ENCODE results near the gene VPS18.

The VPS18 gene

DNA sequence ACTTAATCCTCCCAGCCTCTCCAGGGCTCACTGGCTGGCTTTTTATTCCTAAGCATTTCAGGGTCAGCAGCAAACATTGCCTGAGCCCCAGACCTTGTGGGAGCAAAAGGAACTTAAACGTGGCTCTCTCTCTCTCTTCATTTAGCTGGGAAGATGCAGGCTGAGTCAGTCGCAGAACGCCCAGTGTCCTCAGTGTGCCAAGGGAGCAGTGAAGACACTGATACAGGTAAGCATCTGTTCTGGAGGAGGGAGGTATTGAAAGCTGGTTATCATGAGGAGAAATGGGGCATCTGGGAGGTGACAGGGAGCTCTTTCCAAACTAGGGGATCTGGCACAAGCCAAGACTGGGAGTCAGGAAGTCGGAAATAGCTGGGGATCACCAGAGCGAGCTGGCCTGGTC, 24.6 kb upstream of the VPS18 start:
- no peak for FAIRE-seq

DNA sequence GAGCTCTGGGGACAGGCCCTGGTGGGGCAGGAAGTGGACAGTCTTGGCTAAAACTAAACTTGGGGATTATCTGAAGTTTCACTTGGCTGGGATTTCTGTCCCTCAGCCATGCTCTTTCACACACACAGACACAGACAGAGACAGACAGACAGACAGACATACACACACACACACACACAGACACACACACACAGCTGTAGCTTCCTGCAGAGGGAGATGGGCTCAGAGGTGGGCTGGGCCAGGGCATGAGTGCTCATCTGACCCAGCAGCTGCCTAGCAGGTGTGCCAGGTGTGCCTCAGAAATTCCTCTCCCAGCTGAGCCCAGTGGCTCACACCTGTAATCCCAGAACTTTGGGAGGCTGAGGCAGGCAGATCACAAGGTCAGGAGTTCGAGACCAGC, 23.5 kb upstream of the VPS18 start:
- FAIRE-seq: no peak

DNA sequence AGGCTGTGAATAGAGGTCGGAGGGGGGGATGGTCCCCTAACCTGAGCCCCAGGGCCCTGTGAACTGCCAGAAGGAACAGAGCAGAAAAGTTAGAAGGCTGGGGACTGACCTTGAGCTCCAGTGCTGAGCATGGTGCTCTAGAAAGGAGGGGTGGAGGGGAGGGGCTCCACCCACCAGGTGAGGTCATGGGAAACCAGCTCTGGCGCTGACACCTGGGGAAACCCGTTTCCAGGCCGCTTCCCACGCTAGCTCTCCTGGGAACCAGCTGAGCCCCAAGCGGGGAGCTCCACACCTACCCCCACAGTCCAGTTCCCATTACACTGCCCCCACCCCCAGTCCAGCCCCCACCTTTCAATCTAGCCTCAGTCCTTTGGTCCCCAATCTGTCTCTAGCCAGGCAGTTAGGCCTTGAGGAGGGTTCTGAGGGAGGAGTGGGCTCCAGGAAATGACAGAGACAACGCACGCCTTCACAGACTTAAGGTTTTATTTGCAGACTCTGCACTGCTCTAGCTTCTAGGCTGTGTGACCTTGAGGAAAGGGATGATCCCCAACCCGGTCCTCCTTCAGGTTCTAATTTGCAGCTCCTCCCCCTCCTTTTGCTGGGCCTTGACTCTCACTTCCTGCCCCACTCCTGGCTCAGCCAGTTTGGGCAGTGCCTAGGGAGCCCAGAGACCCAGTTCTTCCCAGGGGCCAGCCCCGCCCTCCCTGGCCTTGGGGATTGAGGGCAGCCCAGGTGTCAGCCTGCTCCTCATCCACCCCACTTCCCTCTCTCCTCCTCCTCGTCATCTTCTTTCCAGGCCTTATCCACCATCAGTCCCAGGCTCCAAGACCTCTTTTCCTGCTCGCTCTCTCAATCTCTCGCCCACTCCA, 22.3 kb upstream of the VPS18 start:
- FAIRE-seq: no peak

DNA sequence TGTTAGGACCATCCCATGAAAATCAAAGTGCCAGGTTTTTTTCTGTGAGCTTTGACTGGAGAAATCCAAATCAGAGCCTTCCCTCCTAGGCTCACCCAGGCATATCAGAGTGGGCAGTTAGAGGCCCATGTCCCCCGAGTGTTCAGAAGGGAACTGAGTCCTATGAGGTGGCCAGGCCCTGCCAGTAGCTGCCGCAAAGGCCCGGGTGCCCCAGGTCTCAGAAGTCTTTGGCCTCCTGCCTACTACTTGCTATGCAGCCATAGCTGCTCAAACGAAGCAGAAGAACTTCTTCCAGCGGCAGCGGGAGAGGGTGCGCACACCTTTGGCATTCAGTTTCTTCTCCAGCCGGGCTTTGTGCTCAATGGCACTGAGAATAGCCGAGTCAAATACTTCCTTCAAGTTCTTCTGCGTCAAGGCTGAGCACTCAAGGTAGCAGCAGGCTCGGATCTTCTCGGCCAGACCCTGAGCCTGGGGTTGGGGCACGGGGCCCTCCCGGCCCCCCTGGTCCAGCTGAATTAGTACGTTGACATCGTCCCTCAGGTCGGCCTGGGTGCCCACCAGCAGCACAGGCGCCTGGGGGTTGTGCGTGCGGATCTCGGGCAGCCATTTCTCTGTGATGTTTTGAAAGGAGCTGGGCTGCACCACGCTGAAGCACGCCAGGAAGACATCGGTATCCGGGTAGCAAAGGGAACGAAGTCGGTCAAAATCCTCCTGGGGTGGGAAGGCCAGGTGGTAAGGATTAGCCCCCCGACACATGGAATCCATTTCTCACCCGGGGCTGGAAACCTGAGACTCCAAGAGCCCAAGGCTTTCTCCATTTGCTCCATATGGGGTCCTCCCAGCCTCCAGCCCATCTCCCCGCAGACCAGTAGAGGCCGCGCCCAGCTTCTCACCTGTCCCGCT, 21.2 kb upstream of the VPS18 start:
- no peak for FAIRE-seq

DNA sequence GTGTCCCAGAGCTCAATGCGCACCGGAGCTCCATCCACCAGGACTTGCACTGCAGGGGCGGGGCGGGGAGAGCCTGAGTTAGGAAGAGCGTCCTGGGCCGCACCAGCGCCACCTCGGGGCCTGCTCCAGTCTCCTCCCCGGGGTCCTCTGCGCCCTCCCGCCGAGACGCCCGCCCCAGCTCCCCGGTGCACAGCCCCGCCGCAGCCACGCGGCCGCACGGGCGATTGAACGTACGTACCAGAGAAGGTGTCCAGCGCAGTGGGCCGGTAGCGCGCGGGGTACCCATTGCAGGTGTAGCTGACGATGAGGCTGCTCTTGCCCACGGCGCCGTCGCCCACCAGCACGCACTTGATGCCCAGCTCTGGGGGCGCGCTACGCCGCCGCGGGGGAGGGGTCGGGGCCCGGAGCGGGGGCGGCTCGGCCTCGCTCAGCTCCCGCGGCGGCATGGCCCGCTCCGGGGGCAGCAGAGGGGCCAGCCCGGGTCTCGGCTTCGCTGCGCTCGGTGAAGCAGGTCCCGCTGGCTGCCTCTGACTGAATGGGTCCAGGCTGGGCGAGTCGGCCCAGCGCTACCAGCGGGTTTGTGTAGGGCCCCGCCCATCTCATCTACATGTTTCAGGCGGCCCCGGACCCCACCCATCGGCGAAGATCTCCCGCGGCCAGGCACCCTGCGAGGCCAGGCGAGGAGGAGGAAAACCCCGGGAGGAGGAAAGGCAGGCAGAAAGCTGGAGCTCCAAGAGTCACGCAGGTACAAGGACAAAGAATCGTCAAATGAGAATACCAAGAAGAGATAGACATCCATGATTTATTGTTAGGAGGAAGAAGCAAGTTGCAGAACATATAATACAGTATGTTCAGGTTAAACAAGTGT, 20.3 kb upstream of the VPS18 start, which contains the start of gene RHOV:
Gene RHOV (minus strand): TSS at position 541 of the 868 bp plus-strand sequence. CDS start 95 bp downstream, at position 446.
- FAIRE-seq: no peak

DNA sequence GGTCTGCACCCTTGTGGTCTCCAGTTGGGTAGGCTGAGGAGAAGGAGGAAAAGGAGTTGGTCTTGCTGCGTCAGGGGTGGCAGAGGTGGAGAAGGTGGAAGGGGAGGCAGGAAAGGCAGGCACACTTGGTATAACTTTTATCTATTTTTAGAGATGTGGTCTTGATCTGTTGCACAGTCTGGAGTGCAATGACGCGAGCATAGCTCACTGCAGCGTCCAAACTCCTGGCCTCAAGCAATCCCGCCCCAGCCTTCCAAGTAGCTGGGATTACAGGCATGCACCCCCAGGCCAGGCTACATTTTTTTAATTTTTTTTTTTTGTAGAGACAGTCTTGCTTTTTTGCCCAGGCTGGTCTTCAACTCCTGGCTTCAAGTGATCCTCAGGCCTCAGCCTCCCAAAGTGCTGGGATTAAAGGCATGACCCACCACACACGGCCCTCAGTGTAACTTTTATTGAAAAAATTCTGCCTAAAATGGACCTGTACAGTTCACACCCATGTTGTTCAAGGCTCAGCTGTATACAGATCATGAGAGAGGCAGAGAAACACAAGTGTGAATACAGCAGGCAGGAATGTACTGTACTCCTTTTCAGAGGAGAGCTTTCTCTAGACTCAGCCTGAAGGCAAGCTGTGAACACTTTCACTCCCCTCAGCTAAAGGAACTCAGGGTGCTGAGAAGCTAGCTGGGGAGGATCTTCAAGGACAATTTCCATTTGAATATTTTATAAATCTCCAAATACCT, 18.1 kb upstream of the VPS18 start:
- no peak for FAIRE-seq

DNA sequence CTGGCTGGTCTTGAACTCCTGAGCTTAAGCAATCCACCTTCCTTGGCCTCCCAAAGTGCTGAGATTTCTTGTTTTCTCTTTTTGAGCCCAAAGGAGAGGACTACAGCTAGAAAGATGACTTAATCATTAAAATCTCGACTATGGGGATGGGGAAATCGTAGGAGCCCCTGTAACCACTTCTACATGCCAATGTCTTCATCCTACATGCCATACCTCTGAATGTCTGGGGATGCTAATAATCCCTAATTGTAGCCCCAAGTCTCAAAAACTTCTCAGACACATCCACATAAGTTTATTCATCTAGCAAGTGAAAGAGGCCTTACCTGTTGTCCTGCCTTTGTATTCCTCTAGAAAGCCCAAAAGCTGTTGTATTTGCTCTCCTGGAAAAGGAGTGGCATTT, 16.6 kb upstream of the VPS18 start:
- no peak for FAIRE-seq

DNA sequence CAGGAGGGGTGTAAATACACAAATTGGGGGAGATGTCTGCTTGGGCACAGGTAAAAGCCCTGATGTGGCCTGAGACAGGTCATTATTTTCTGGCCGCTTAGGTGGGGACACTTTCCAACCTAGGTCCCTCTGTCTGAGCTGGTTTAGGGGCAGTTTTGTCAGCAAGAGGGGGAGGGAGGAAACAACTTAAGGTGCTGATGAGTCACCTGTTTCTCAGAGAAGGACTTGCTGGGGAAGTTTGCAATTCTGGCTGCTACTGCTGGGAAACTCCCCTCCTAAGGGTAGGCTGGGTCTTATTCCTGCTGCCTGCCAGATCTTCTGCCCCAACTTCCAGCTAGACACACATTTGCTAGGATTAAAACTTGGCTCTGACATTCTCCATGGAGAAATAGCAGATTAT, 15.5 kb upstream of the VPS18 start:
- FAIRE-seq: no peak

DNA sequence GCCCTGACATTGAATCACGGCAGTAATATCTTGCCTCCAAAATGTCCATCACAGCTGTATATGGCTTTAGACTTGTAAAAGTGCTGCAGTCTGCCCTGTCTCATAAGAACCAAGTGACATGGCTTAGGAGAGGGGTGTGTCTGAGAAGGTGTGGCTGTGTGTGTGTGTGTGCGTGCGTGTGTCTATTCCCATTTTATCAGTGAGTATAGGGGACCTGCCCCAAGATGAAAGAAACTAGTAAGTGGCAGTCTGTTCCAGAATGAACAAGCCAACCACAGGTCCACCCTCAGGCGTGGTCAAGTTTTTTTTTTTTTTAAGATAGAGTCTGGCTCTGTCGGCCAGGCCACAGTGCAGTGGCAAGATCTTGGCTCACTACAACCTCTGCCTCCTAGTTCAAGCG, 14.6 kb upstream of the VPS18 start:
- FAIRE-seq: no peak

DNA sequence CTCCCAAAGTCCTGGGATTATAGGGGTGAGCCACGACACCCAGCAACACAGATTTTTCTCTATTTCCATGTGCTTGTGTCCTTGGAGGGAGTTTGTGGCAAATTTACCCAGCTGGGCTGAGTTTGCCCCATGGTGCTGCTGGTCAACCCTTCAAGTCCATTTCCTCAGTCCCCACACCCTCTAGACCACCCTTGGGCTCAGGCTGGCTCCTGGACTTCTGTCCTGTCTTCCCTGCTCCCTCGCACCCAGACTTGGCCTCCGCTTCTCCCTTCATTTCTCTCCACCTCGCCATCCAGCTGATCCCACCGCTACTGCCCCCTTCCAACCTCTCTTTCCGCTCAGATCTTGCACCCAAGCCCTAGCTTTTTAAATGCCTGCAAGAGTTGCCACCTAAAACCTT, 12.9 kb upstream of the VPS18 start:
- FAIRE-seq: no peak

DNA sequence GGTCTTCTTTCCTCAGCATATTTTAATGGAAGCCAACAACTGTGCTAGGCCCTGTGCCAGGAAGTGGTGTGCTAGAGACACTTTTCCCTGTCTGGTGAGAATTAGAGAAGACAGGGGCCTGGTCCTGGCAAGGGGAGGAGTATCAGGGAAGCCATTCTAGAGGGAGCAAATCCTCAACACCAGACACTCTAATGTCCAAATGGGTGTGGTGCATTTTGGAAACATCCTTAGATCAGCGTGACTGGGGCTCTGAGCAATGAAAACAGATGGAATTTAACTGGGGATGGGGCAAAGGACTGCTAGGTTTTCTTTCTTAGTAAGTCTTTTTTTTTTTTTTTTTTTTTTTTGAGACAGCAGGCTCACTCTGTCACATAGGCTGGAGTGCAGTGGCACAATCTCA, 7.7 kb upstream of the VPS18 start:
- no peak for FAIRE-seq

DNA sequence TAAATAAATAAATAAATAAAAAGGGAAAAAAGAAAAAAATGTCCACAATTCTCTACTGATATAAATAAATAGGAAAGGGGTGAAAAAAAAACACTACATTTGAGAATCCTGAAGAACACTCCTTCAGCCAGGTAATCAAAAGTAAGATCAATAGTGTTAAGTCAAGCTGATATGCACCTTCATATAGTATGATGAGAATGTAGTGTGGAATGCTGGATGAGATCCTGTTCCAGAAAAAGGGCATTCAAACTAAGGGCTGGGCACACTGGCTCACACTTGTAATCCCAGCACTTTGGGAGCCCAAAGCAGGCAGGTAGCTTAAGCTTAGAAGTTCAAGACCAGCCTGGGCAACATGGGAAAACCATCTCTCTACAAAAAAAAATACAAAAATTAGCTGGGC, 5.1 kb upstream of the VPS18 start:
- FAIRE-seq: no peak

DNA sequence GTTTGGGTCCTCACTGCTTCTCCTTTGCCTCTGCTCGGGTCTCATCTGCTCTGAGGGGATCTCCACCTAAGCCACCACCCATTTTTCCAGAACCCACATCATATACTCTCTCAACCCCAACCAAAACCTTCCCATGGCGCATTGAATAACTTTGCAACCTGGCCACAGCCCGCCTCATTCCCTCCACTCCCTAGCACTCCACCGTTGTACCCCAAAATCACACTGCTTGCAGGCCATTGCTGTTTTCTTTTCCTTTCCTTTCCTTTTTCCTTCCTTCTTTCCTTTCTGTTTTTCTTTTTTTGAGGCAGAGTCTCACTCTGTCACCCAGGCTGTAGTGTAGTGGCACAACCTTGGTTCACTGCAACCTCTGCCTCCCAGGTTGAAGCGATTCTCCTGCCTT, 3.1 kb upstream of the VPS18 start:
- FAIRE-seq: no peak

DNA sequence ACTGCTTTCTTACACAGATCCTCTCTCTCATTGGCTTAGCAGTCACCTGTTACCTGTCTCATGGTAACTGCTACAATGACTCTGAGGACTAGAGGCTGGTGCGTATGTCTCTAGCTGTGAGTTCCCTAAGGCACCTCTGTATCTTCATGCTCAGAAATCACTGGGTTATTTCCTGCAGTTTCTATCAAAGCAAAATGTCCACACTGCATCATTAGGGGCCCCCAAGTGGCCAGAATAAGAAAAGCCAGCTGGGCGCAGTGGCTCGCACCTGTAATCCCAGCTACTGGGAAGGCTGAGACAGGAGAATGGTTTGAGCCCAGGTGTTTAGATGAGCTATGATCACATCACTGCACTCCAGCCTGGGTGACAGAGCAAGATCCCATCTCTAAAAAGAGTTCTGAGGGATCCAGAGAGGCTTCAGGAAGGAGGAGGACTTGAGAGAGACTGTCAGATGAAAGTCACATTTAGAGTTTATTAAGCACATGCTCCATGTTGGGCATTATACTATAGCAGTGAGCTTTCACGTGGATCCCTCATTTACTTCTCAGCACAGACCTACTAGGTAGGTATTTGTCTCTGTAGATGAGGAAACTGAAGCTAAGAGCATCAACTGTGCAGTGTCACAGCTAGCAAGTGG, 2.3 kb upstream of the VPS18 start:
- FAIRE-seq: no peak

DNA sequence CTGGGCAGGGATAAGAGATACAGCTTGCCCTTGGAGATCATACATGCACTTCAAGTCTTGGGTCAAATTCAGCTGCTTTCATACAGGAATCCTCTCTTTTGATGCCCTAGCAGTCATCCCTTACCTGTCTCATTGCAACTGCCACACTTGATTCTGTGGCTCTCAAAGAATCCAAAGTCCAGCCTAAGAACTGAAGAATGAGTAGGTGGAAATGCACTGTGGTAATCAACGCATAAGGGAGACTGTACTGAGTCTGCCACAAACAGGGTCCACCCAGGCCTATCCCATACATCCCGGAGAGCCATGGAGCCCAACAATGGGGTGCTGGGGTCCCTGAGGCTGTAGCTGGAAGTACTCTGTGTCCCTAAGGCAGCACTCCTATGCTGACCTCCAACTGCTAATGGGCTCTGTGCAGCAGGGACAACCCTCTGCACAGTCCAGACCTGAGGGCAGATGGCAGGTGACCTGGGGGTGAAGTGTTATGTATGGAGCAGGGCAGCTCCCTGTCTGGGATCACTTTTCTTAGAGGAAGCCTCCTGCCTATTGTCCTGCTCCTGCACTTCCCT, 1.7 kb upstream of the VPS18 start:
- FAIRE-seq: no peak

DNA sequence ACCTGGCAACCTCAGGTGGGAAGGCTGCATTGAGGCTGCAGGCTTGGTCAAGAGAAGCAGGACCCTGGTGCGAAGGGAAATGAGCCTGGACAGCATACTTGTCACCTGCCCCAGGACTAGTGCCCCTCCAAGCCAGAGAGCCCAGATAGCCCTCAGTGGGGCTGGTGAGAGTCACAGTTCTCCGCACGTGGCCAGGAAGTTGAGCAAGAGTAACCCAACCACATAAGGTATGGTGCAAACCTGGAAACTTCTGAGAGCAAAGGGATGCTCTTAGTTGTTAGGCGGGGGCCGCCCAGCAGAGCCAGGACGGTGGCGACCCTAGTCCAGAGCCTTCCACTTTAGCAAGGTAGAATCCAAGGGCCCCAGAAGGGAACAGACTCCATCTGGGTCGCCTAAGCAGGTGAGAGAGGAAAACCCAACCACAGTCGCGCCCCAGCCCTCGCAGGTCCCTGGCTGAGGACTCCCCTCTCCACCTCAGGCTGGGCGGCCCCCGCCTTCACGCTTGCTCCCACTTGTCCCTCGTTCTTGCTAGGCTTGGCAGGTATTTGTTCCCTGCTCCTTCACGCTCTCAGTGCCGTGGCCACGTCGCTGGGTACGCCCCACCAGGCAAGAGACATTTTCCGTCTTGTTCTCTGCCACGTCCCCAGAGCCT, 1.1 kb upstream of the VPS18 start:
- no peak for FAIRE-seq

DNA sequence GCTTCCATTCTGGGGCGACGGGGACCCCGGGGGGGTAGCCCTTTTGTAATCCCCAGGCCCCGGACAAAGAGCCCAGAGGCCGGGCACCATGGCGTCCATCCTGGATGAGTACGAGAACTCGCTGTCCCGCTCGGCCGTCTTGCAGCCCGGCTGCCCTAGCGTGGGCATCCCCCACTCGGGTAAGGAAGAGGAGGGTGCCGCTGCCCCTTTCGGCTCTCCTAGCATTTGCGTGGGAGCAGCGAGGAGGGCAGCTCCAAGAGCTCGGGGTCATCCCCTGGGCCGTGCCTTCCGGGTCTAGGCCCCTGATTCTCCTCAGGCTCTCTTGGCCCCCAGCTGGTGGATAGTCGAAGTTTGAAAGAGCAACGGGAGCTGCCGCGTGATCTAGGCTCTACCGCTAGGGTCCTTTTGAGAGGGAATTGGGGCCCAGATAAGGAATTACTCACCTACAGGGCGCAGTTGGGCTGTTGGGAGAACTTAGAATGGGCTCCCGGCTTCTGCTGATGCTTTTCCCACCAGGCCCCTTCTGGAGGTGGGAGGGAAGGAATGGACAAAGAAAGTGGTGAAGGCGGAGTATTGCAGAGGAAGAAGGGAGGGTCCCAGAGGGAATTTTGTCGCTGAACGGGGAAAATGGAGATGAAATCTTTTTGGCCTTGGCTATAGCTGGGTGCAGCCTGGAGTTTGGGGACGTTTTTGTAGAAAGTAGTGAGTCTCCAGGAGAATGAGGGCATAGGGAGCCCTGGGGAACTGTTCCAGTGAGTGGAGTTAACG, 615 bp downstream of the VPS18 start:
- FAIRE-seq: no peak

DNA sequence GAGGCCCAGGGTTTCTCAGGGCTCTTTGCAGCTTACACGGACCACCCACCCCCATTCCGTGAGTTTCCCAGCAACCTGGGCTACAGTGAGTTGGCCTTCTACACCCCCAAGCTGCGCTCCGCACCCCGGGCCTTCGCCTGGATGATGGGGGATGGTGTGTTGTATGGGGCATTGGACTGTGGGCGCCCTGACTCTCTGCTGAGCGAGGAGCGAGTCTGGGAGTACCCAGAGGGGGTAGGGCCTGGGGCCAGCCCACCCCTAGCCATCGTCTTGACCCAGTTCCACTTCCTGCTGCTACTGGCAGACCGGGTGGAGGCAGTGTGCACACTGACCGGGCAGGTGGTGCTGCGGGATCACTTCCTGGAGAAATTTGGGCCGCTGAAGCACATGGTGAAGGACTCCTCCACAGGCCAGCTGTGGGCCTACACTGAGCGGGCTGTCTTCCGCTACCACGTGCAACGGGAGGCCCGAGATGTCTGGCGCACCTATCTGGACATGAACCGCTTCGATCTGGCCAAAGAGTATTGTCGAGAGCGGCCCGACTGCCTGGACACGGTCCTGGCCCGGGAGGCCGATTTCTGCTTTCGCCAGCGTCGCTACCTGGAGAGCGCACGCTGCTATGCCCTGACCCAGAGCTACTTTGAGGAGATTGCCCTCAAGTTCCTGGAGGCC, 5.4 kb downstream of the VPS18 start:
- no peak for FAIRE-seq

All from colon (tissue), 2 donors.